Measurements from ENCODE around the gene AP2A2. TPM values are rescaled to one million over a fixed set of nuclear protein-coding genes. Genes with fewer than 3 reads are reported as not detected.

Gene AP2A2
- total RNA-seq, 1 experiment from 2014 or later, result 55.5 TPM

DNA sequence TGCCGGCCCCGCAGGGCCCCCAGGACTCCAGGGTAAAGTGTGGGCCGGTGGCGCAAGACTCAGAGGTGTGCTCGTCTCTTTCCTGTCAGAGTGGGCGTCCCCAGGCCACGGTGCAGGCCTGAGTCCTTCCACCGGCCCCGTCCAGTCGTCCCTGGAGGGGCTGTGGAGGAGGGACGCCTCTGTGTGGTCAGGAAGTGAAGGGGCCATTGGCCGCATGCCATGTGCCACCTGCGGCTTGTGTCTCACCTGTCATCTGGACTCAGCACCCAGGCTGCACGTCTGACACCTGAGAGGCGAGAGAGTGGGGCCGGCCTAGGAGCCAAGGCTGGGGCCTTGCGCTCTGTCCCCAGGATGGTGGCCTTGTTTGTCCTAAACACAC is 85.6 kb downstream of the AP2A2 start:
- Histone ChIP-seq H3K27ac (ENCODE audit: low read depth, low read length) (no peak overlapping the region), H3K4me3 (replicated peaks in 1 of 2; ENCODE audit: low read depth in 1 of 2, low read length in 2 of 2) (no peak overlapping the region), H2AFZ (ENCODE audit: low read depth, low read length, poor library complexity, severe bottlenecking) (no peak overlapping the region), H3K9me3 (ENCODE audit: control insufficient read depth in 1 of 2, insufficient read depth in 1 of 2, low read depth in 1 of 2, low read length in 2 of 2) (no peaks in the 10 kb centered on the region), H3K36me3 (ENCODE audit: control insufficient read depth in 1 of 2, insufficient read depth in 2 of 2, low read length in 2 of 2) (peaks cover 6 to 8% of the 10 kb centered on the region in 2 experiments; a peak in 3 of 4 replicates), H3K27me3 (ENCODE audit: insufficient read depth, low read length) (no peaks in the 10 kb centered on the region), H4K20me1 (ENCODE audit: insufficient read depth) (no peaks in the 10 kb centered on the region), H3K79me2 (ENCODE audit: insufficient read depth, low read length) (no peaks in the 10 kb centered on the region), H3K9ac (ENCODE audit: low read length) (no peak overlapping the region), H3K4me1 (ENCODE audit: control insufficient read depth in 1 of 2, insufficient read depth in 2 of 2, low read length in 2 of 2) (no peaks in the 10 kb centered on the region), H3K9me2 (ENCODE audit: insufficient read depth) (no peaks in the 10 kb centered on the region), H3K4me2 (ENCODE audit: low read length) (no peak overlapping the region)
- DNase-seq (ENCODE audit: low read depth, low spot score) (no peak), ATAC-seq (no peak)
- ChIA-PET CTCF (no interaction called here), POLR2A (no interaction called here), RAD21 (ENCODE audit: low non-redundant PET in 1 of 2, low total read pairs in 2 of 2, uncharacterized antibody in 2 of 2, unreplicated experiment in 2 of 2) (no interaction called here)
- no TSS peak for BruUV-seq (replicated peaks)
- TF ChIP-seq ELF1 (IDR thresholded peaks at IDR 0.05; ENCODE audit: borderline replicate concordance, low read depth) (no peak), EZH2 (IDR thresholded peaks at IDR 0.05) (no peak), RAD21 (IDR thresholded peaks at IDR 0.05; ENCODE audit: low read depth) (no peak), SP1 (IDR thresholded peaks at IDR 0.05; ENCODE audit: low read depth) (no peak), SRF (IDR thresholded peaks at IDR 0.05; ENCODE audit: low read depth) (no peak), SIN3A (IDR thresholded peaks at IDR 0.05; ENCODE audit: low read depth) (no peak), POLR2AphosphoS5 (IDR thresholded peaks at IDR 0.05; ENCODE audit: low read depth, low read length) (no peak), ZFX (IDR thresholded peaks at IDR 0.05) (no peak)
- TF ChIP-seq, protein P1, sequence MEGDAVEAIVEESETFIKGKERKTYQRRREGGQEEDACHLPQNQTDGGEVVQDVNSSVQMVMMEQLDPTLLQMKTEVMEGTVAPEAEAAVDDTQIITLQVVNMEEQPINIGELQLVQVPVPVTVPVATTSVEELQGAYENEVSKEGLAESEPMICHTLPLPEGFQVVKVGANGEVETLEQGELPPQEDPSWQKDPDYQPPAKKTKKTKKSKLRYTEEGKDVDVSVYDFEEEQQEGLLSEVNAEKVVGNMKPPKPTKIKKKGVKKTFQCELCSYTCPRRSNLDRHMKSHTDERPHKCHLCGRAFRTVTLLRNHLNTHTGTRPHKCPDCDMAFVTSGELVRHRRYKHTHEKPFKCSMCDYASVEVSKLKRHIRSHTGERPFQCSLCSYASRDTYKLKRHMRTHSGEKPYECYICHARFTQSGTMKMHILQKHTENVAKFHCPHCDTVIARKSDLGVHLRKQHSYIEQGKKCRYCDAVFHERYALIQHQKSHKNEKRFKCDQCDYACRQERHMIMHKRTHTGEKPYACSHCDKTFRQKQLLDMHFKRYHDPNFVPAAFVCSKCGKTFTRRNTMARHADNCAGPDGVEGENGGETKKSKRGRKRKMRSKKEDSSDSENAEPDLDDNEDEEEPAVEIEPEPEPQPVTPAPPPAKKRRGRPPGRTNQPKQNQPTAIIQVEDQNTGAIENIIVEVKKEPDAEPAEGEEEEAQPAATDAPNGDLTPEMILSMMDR (IDR thresholded peaks at IDR 0.05 in 2 of 3, conservative IDR thresholded peaks at IDR 0.05 in 1 of 3; ENCODE audit: borderline replicate concordance in 1 of 3, insufficient read depth in 1 of 3, low read depth in 2 of 3, low read length in 2 of 3), result no peak
- TF ChIP-seq, protein P2, sequence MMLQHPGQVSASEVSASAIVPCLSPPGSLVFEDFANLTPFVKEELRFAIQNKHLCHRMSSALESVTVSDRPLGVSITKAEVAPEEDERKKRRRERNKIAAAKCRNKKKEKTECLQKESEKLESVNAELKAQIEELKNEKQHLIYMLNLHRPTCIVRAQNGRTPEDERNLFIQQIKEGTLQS (IDR thresholded peaks at IDR 0.05), result no peak
- TF ChIP-seq, protein P3, sequence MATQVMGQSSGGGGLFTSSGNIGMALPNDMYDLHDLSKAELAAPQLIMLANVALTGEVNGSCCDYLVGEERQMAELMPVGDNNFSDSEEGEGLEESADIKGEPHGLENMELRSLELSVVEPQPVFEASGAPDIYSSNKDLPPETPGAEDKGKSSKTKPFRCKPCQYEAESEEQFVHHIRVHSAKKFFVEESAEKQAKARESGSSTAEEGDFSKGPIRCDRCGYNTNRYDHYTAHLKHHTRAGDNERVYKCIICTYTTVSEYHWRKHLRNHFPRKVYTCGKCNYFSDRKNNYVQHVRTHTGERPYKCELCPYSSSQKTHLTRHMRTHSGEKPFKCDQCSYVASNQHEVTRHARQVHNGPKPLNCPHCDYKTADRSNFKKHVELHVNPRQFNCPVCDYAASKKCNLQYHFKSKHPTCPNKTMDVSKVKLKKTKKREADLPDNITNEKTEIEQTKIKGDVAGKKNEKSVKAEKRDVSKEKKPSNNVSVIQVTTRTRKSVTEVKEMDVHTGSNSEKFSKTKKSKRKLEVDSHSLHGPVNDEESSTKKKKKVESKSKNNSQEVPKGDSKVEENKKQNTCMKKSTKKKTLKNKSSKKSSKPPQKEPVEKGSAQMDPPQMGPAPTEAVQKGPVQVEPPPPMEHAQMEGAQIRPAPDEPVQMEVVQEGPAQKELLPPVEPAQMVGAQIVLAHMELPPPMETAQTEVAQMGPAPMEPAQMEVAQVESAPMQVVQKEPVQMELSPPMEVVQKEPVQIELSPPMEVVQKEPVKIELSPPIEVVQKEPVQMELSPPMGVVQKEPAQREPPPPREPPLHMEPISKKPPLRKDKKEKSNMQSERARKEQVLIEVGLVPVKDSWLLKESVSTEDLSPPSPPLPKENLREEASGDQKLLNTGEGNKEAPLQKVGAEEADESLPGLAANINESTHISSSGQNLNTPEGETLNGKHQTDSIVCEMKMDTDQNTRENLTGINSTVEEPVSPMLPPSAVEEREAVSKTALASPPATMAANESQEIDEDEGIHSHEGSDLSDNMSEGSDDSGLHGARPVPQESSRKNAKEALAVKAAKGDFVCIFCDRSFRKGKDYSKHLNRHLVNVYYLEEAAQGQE (IDR thresholded peaks at IDR 0.05; ENCODE audit: low read depth), result no peak
- intact Hi-C loops (cut with micrococcal nuclease), result no loop called here
